Measurements from ENCODE around the gene MRPL36. TPM values are rescaled to one million over a fixed set of nuclear protein-coding genes. Genes with fewer than 3 reads are reported as not detected.

Gene MRPL36
- total RNA-seq, 1 donor from 2014 or later: 25.1 TPM

- no peak for ATAC-seq
- intact Hi-C loops (cut with DNase I): no loop called here
- no peak for TF ChIP-seq CTCF (IDR thresholded peaks at IDR 0.05)
- peaks cover 8% of the 10 kb centered on the region for H3K4me1 ChIP-seq
- no peak overlapping the region for H3K27ac ChIP-seq
- H3K36me3 ChIP-seq: peaks cover 66% of the 10 kb centered on the region
- no peaks in the 10 kb centered on the region for H3K9me3 ChIP-seq
- H3K4me3 ChIP-seq: no peak overlapping the region
- H3K27me3 ChIP-seq (ENCODE audit: low read depth): no peaks in the 10 kb centered on the region
- no peak for DNase-seq
Observed at GRCh38 chr5:1804001-1804690, 4.5 kb upstream of the MRPL36 start.

GRCh38 chr5:1803192-1803591 lies 3.6 kb upstream of the MRPL36 start:
- ATAC-seq: no peak
- peaks cover 61% of the 10 kb centered on the region for H3K36me3 ChIP-seq
- no peak for TF ChIP-seq CTCF (IDR thresholded peaks at IDR 0.05)
- H3K27me3 ChIP-seq (ENCODE audit: low read depth): no peaks in the 10 kb centered on the region
- H3K27ac ChIP-seq: no peak overlapping the region
- H3K9me3 ChIP-seq: no peaks in the 10 kb centered on the region
- DNase-seq: no peak
- peaks cover 16% of the 10 kb centered on the region for H3K4me1 ChIP-seq
- no peak overlapping the region for H3K4me3 ChIP-seq
- intact Hi-C loops (cut with DNase I): no loop called here

GRCh38 chr5:1801967-1802295 lies 2.3 kb upstream of the MRPL36 start:
- Histone ChIP-seq H3K27me3 (ENCODE audit: low read depth) (no peaks in the 10 kb centered on the region), H3K4me1 (peaks cover 16% of the 10 kb centered on the region), H3K4me3 (peak overlapping the region; percentile 100), H3K36me3 (peaks cover 61% of the 10 kb centered on the region), H3K9me3 (no peaks in the 10 kb centered on the region), H3K27ac (peak overlapping the region; percentile 89)
- DNase-seq: no peak
- no peak for TF ChIP-seq CTCF (IDR thresholded peaks at IDR 0.05)
- intact Hi-C loops (cut with DNase I): no loop called here
- ATAC-seq: no peak

- DNase-seq (peak; percentile 90), ATAC-seq (peak; percentile 83 to 89)
- no peak for TF ChIP-seq CTCF (IDR thresholded peaks at IDR 0.05)
- H3K27me3 ChIP-seq (ENCODE audit: low read depth): no peaks in the 10 kb centered on the region
- H3K4me3 ChIP-seq: peak within 1 kb of the TSS; percentile 100
- H3K4me1 ChIP-seq: peaks cover 16% of the 10 kb centered on the region
- H3K9me3 ChIP-seq: no peaks in the 10 kb centered on the region
- H3K27ac ChIP-seq: peak within 1 kb of the TSS; percentile 89
- intact Hi-C loops (cut with DNase I): no loop called here
- peaks cover 57% of the 10 kb centered on the region for H3K36me3 ChIP-seq
Observed at GRCh38 chr5:1801222-1801966, 1.8 kb upstream of the MRPL36 start, which contains the start of gene NDUFS6. TSS of gene NDUFS6 (plus strand) at chr5:1801407. CDS start at chr5:1801418, 11 bp downstream.

GRCh38 chr5:1800472-1801221 lies 1.0 kb upstream of the MRPL36 start:
- ATAC-seq (peak; percentile 40 to 57), DNase-seq (no peak)
- intact Hi-C loops (cut with DNase I): no loop called here
- Histone ChIP-seq H3K4me1 (peaks cover 16% of the 10 kb centered on the region), H3K9me3 (no peaks in the 10 kb centered on the region), H3K27ac (peak overlapping the region; percentile 89), H3K27me3 (ENCODE audit: low read depth) (no peaks in the 10 kb centered on the region), H3K4me3 (peak overlapping the region; percentile 100), H3K36me3 (peaks cover 50% of the 10 kb centered on the region)
- no peak for TF ChIP-seq CTCF (IDR thresholded peaks at IDR 0.05)

Data from lower lobe of right lung (tissue), 2 donors.